Lower leg skin (tissue), 4 donors: Measurements from ENCODE around the gene KCNJ14. TPM values are rescaled to one million over a fixed set of nuclear protein-coding genes. Genes with fewer than 3 reads are reported as not detected.

ENCODE experiments used
- DNase-seq, 2 donors: peaks; one replicate each; pipeline ENCODE4 v3.0.0-alpha.2; 2019; ENCODE audit warnings: low spot score in 2 of 2
- H3K4me3 ChIP-seq: fragments of 200-600 bp; sonication (generic); 2 replicates; pipeline ENCODE4 v1.5.1; 2017; ENCODE audit warnings: mild to moderate bottlenecking, low read depth; ENCODE audit not compliant: poor library complexity, severe bottlenecking
- POLR2A ChIP-seq, 2 donors: fragments of 450-650 bp; IDR thresholded peaks; one replicate each; pipeline ENCODE4 v1.6.1; 2016 to 2017; ENCODE audit warnings: antibody characterized with exemption in 2 of 2, mild to moderate bottlenecking in 1 of 2, moderate library complexity in 1 of 2
- WGBS, 2 donors: methylation state at CpG; one replicate each; pipeline ENCODE4 v1.1.5; 2018; 5-methylcytosine and 5-hydroxymethylcytosine counted together
- intact Hi-C: fragments of 100-400 bp; cut with DNase I; formaldehyde crosslinking; loops from one replicate; pipeline ENCODE4 v1.15.0; 2023; ENCODE audit warnings: low total_unique reads
- total RNA-seq, 4 donors: library from RNA; depleted of rRNA; stranded (reverse); fragments of >200 nt; gene quantifications; one replicate each; pipeline ENCODE4 v1.1.0, GENCODE V29; 2016
- TF ChIP-seq, protein P1 (sequence below), 3 donors: fragments of 450-650 bp; IDR thresholded peaks; one replicate each; pipeline ENCODE4 v1.5.1; 2016; ENCODE audit warnings: antibody characterized with exemption in 3 of 3, mild to moderate bottlenecking in 3 of 3, moderate library complexity in 2 of 3

Gene KCNJ14
- total RNA-seq, 4 donors from 2014 or later, result 0.86 to 4.7 (median 1.4) TPM

GRCh38 chr19:48507911-48508439 lies 52.6 kb downstream of the KCNJ14 start:
- no peak for DNase-seq
- H3K4me3 ChIP-seq, result no peak overlapping the region
- TF ChIP-seq, protein P1, sequence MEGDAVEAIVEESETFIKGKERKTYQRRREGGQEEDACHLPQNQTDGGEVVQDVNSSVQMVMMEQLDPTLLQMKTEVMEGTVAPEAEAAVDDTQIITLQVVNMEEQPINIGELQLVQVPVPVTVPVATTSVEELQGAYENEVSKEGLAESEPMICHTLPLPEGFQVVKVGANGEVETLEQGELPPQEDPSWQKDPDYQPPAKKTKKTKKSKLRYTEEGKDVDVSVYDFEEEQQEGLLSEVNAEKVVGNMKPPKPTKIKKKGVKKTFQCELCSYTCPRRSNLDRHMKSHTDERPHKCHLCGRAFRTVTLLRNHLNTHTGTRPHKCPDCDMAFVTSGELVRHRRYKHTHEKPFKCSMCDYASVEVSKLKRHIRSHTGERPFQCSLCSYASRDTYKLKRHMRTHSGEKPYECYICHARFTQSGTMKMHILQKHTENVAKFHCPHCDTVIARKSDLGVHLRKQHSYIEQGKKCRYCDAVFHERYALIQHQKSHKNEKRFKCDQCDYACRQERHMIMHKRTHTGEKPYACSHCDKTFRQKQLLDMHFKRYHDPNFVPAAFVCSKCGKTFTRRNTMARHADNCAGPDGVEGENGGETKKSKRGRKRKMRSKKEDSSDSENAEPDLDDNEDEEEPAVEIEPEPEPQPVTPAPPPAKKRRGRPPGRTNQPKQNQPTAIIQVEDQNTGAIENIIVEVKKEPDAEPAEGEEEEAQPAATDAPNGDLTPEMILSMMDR (IDR thresholded peaks at IDR 0.05), result no peak
- TF ChIP-seq POLR2A (IDR thresholded peaks at IDR 0.05), result no peak
- 94 to 95% methylated on average over 7 of the region's 7 CpGs for WGBS, 2 donors
- intact Hi-C loops, result no loop called here

DNA sequence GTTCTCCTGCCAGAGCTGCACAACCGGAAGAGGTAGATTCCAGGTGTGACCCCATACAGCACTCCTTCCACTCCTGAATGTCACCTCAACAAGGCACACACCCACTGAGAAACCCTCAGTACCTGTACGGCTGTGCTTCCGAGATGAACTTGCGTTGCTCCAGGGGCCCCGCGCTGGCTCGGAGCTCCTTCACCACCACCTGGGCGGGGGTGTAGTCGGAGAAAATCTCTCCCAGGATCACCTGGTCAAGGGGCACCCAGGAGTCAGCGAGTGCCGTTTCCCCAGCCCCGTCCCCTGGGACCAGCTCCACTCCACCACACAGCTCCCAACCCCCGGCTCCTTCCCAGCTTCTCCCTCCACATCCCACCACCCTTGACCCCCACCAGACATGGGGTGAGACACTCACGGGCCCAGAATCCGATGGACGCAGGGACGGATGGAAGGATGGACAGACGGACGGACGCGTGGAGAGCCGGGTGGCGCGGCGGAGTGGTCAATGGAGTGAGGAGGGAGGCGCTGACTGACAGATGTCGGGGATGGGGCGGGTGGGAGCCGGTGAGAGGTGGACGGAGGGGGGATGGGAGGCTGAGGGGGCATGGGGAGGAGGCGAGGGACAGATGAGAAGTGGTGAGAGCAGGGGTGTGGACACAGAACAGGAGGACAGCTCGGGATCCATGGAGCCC lies 53.5 kb downstream of the KCNJ14 start:
- 84 to 89% methylated on average over 32 of the region's 32 CpGs for WGBS, 2 donors
- intact Hi-C loops, result no loop called here
- TF ChIP-seq, protein P1 (IDR thresholded peaks at IDR 0.05), result no peak
- no peak for TF ChIP-seq POLR2A (IDR thresholded peaks at IDR 0.05)
- DNase-seq, result no peak
- H3K4me3 ChIP-seq, result no peak overlapping the region

GRCh38 chr19:48509467-48510194 lies 54.3 kb downstream of the KCNJ14 start:
- intact Hi-C loops, result no loop called here
- TF ChIP-seq POLR2A (IDR thresholded peaks at IDR 0.05), result no peak
- TF ChIP-seq, protein P1 (IDR thresholded peaks at IDR 0.05), result no peak
- no peak overlapping the region for H3K4me3 ChIP-seq
- 85 to 86% methylated on average over 12 of the region's 12 CpGs for WGBS, 2 donors
- no peak for DNase-seq

DNA sequence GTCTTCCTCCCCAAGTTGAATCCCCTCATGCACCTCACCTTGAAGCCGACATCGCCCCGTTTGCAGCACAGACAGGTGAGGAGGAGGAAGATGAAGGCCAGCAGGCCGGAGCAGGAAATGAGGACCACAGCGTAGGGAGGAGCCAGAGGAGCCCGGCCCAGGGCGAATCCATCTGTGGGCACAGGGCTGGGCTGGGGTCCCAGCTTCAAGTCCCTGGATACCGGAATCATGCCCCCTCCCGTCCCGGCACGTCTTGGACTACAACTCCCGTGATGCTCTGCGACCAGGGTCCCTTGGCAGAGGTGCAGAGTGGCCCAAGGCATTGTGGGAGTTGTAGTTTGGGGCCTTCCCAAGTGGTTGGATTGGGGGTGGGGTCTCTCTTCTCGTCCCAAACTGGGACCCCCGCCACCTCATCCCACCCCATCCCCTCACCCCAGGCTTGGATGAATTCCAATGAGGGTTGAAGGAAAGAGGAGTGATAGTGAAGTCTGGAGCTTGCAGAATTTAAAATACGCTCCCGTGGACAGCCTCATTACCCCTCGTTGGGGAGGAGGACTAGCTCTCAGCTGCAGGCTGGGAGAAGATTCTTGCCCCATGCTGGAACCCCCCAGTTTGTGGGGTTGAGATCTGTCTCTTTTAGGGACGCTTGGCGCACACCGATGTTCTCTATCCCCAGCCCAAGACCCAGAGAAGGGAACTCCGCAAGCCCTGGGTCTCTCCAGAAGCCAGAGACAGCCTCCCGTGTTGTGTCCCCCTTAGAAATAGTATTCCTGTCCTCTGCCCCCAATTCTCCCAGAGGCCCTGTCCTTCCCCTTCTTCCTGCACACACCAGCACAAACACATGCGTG lies 55.3 kb downstream of the KCNJ14 start:
- no peak overlapping the region for H3K4me3 ChIP-seq
- intact Hi-C loops, result no loop called here
- DNase-seq, result peak; percentile 62 to 93
- WGBS, 2 donors, result 9 to 15% methylated on average over 22 to 23 of the region's 24 CpGs
- TF ChIP-seq POLR2A (IDR thresholded peaks at IDR 0.05), result no peak
- TF ChIP-seq, protein P1 (IDR thresholded peaks at IDR 0.05), result no peak

- DNase-seq, result no peak
- no peak overlapping the region for H3K4me3 ChIP-seq
- intact Hi-C loops, result no loop called here
- 1 to 3% methylated on average over 22 to 30 of the region's 32 CpGs for WGBS, 2 donors
- TF ChIP-seq, protein P1 (IDR thresholded peaks at IDR 0.05), result no peak
- TF ChIP-seq POLR2A (IDR thresholded peaks at IDR 0.05), result no peak
Observed at GRCh38 chr19:48511321-48511731, 56.0 kb downstream of the KCNJ14 start.
